Activated CD4-positive, alpha-beta T cell treated with anti-CD3 and anti-CD28 coated beads, Interleukin-2, amount 10 ng/mL, durations not matched to agents 7 days and 5 days (primary cell): ENCODE data around the gene KRTAP1-3. TPM values are rescaled to one million over a fixed set of nuclear protein-coding genes. Genes with fewer than 3 reads are reported as not detected.
"Not testable (repeated sequence)": the region's sequence is repeated elsewhere in the genome, so short reads cannot be mapped to it uniquely, and the experiment has no call there.

ENCODE experiments used
- CTCF ChIA-PET: fragments of 350-600 bp; sonication (Branson Sonifier 250); formaldehyde crosslinking; loops from one replicate; lab custom pipeline; 2021; ENCODE audit warnings: antibody characterized with exemption; lab: Charles Lee
- POLR2A ChIA-PET: fragments of 350-600 bp; sonication (Branson Sonifier 250); formaldehyde crosslinking; loops from one replicate; lab custom pipeline; 2021; ENCODE audit warnings: antibody characterized with exemption; lab: Charles Lee
- DNase-seq: peaks from one replicate; pipeline ENCODE4 v3.0.0-alpha.2; 2020
- H3K27ac Mint-ChIP-seq: one replicate; pipeline ENCODE4 v1.8.0; 2021; ENCODE audit warnings: mild to moderate bottlenecking, moderate library complexity, mixed read lengths
- H3K27me3 Mint-ChIP-seq: one replicate; pipeline ENCODE4 v1.8.0; 2021; ENCODE audit warnings: mixed read lengths
- H3K36me3 Mint-ChIP-seq: one replicate; pipeline ENCODE4 v1.8.0; 2021; ENCODE audit warnings: low read depth, mixed read lengths
- H3K4me1 Mint-ChIP-seq: one replicate; pipeline ENCODE4 v1.8.0; 2021; ENCODE audit warnings: mixed read lengths
- H3K4me3 Mint-ChIP-seq: one replicate; pipeline ENCODE4 v1.8.0; 2021; ENCODE audit warnings: mild to moderate bottlenecking, moderate library complexity, mixed read lengths
- H3K9me3 Mint-ChIP-seq: one replicate; pipeline ENCODE4 v1.8.0; 2021; ENCODE audit warnings: mixed read lengths
- total RNA-seq, 2 experiments: library from RNA; stranded (reverse); gene quantifications; one replicate each; pipeline ENCODE4 v1.2.3, GENCODE V29; 2021

Gene KRTAP1-3, protein sequence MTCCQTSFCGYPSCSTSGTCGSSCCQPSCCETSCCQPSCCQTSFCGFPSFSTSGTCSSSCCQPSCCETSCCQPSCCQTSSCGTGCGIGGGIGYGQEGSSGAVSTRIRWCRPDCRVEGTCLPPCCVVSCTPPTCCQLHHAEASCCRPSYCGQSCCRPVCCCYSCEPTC
- not detected for total RNA-seq

GRCh38 chr17:41034346-41034935 is at the start of gene KRTAP1-3:
TSS of gene KRTAP1-3 (minus strand) at chr17:41034874. CDS start at chr17:41034821, 53 bp downstream.
- H3K36me3 Mint-ChIP-seq, H3K4me1 Mint-ChIP-seq, POLR2A ChIA-PET, H3K9me3 Mint-ChIP-seq, CTCF ChIA-PET, H3K27ac Mint-ChIP-seq, DNase-seq, H3K4me3 Mint-ChIP-seq: not testable (repeated sequence)
- peaks cover 14% of the 10 kb centered on the region for H3K27me3 Mint-ChIP-seq

DNA sequence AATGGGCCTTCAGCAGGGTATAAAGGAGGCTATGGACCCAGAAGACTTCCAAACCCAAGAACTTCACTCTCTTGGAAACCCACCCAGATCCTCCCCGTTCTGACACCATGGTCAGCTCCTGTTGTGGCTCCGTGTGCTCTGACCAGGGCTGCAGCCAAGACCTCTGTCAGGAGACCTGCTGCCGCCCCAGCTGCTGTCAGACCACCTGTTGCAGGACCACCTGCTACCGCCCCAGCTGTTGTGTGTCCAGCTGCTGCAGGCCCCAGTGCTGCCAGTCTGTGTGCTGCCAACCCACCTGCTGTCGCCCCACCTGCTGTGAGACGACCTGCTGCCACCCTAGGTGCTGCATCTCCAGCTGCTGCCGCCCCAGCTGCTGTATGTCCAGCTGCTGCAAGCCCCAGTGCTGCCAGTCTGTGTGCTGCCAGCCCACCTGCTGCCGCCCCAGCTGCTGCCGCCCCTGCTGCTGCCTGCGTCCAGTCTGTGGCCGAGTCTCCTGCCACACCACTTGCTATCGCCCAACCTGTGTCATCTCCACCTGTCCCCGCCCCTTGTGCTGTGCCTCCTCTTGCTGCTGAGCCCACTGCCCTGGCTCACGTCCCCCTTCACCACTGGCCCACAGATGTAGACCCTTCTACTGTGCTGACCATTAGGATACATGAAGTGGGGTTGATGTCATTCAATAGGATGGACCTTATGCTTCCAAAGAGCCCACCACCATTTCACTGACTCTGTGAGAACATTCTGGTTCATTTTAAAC is 49.6 kb upstream of the KRTAP1-3 start, which contains the start of gene KRTAP4-7:
TSS of gene KRTAP4-7 (plus strand) at position 51 of the 757 bp plus-strand sequence. CDS start at position 108, 57 bp downstream.
- DNase-seq, H3K4me3 Mint-ChIP-seq, H3K27me3 Mint-ChIP-seq, H3K36me3 Mint-ChIP-seq, H3K4me1 Mint-ChIP-seq, CTCF ChIA-PET, POLR2A ChIA-PET, H3K9me3 Mint-ChIP-seq, H3K27ac Mint-ChIP-seq: not testable (repeated sequence)

DNA sequence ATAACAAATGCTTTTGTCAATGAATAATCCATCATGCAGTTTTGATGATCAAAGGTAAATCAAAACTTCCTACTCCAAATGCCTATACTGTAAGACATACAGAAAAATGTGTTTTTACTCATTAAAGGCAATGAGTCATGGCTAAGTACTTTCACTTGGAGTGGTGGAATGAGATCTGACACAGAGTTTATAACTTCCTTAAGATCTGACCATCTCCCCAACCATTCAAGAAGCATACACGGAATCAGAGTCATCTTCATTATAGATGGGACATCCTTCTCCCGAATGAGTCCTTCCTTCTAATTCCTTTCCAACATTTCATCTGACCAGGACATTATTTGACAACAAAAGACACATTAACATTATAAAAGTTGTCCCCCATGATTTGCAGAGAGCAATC is 48.8 kb upstream of the KRTAP1-3 start:
- POLR2A ChIA-PET, H3K36me3 Mint-ChIP-seq, H3K27me3 Mint-ChIP-seq, CTCF ChIA-PET, DNase-seq, H3K9me3 Mint-ChIP-seq, H3K27ac Mint-ChIP-seq, H3K4me3 Mint-ChIP-seq, H3K4me1 Mint-ChIP-seq: not testable (repeated sequence)

- ChIA-PET CTCF (no interaction called here), POLR2A (no interaction called here)
- H3K27me3 Mint-ChIP-seq, result peaks cover 10% of the 10 kb centered on the region
- H3K4me3 Mint-ChIP-seq, result no peak overlapping the region
- H3K4me1 Mint-ChIP-seq, result no peaks in the 10 kb centered on the region
- no peaks in the 10 kb centered on the region for H3K9me3 Mint-ChIP-seq
- H3K27ac Mint-ChIP-seq, result no peak overlapping the region
- no peak for DNase-seq
- no peaks in the 10 kb centered on the region for H3K36me3 Mint-ChIP-seq
Observed at GRCh38 chr17:41082626-41083025, 48.0 kb upstream of the KRTAP1-3 start.

DNA sequence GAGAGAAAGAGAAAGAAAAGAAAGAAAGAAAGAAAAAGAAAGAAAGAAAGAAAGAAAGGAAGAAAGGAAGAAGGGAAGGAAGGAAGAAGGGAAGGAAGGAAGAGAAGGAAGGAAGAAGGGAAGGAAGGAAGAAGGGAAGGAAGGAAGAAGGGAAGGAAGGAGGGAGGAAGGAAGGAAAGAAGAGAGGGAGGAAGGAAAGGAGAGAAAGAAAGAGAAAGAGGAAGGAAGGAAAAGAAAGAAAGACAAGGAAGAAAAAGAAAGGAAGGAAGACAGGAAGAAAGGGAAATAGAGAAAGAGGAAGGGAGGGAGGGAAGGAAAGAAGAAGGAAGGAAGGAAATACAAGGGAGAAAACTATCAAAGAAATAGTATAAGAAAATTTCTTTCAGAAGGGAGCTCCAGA is 42.1 kb upstream of the KRTAP1-3 start:
- Mint-ChIP-seq H3K9me3 (no peaks in the 10 kb centered on the region), H3K27me3 (peaks cover 20% of the 10 kb centered on the region), H3K4me3 (no peak overlapping the region), H3K36me3 (no peaks in the 10 kb centered on the region), H3K27ac (no peak overlapping the region), H3K4me1 (no peaks in the 10 kb centered on the region)
- POLR2A ChIA-PET, result no interaction called here
- no peak for DNase-seq
- CTCF ChIA-PET, result no interaction called here

DNA sequence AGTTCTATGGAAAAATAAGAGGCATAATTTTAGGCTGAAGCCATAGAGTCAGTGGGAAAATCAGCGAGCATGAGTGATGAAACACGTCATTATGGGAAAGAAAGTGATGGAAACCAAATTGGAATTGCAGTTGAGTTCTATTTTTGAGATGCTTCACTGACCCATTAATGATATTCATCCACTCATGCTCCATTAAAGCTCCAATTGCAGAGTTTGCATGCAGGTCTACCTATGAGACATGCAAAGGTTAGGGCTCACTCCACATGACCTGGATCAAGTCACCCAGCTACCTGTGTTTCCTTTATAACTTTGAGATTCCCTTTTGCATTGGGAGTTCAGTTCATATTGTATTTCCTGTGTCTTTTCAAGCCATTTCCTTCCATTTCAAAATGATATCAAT is 39.0 kb upstream of the KRTAP1-3 start:
- no peaks in the 10 kb centered on the region for H3K36me3 Mint-ChIP-seq
- H3K4me3 Mint-ChIP-seq, result no peak overlapping the region
- H3K9me3 Mint-ChIP-seq, result no peaks in the 10 kb centered on the region
- H3K27me3 Mint-ChIP-seq, result peaks cover 19% of the 10 kb centered on the region
- DNase-seq, result no peak
- ChIA-PET POLR2A (no interaction called here), CTCF (no interaction called here)
- H3K4me1 Mint-ChIP-seq, result no peaks in the 10 kb centered on the region
- H3K27ac Mint-ChIP-seq, result no peak overlapping the region

DNA sequence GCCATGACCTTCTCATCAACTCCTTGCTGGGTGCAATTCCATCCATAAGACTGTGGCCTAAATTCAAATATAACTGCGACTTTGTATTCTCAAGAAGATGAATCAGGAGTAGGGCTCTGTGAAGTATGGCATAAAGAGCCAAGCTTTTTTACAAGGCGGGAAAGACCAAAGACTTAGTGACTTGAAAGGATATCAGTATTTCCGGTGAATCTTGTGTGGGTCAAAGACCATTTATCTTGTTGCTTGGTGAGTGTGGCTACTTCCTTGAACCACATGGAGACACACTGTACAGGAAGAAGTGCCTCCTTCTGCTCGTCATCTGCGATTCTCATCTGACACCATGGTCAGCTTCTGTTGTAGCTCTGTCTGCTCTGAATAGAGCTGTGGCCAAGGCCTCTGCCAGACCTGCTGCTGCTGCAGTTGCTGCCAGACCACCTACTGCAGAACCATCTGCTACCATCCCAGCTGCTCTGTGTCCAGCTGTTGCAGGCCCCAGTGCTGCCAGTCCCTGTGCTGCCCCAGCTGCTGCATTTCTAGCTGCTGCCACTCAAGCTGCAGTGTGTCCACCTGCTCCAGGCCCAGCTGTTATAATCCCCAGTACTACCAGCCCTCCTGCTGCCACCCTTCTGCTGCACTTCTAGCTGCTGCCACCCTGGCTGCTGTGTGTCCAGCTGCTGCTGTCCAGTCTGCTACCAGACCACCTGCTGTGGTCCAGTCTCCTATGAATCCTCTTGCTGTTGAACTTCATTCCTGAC is 37.1 kb upstream of the KRTAP1-3 start:
- H3K27ac Mint-ChIP-seq, result no peak overlapping the region
- H3K4me1 Mint-ChIP-seq, result no peaks in the 10 kb centered on the region
- peaks cover 15% of the 10 kb centered on the region for H3K27me3 Mint-ChIP-seq
- CTCF ChIA-PET, result no interaction called here
- H3K4me3 Mint-ChIP-seq, result no peak overlapping the region
- H3K9me3 Mint-ChIP-seq, result no peaks in the 10 kb centered on the region
- DNase-seq, result no peak
- POLR2A ChIA-PET, result no interaction called here
- no peaks in the 10 kb centered on the region for H3K36me3 Mint-ChIP-seq

DNA sequence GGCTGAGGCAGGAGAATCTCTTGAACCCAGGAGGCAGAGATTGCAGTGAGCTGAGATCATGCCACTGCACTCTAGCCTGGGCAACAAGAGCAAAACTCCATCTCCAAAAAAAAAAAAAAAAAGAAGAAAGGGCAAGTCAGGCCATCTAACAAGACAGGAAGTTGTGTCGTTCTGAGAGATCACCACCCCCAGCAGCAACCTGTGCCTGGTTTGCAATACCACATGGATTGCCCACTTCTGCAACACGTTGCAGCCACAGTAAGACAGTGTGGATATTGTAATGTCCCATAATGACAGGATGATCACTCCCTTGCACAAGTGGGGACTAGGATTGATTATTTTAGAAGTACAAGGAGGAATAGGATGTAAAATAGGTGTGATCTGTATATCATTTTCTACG is 34.4 kb upstream of the KRTAP1-3 start:
- no peak for DNase-seq
- ChIA-PET POLR2A (no interaction called here), CTCF (no interaction called here)
- no peaks in the 10 kb centered on the region for H3K27me3 Mint-ChIP-seq
- H3K9me3 Mint-ChIP-seq, result no peaks in the 10 kb centered on the region
- H3K4me1 Mint-ChIP-seq, result no peaks in the 10 kb centered on the region
- H3K4me3 Mint-ChIP-seq, result no peak overlapping the region
- no peaks in the 10 kb centered on the region for H3K36me3 Mint-ChIP-seq
- no peak overlapping the region for H3K27ac Mint-ChIP-seq

GRCh38 chr17:41067281-41067680 is 32.6 kb upstream of the KRTAP1-3 start:
- CTCF ChIA-PET, result no interaction called here

DNA sequence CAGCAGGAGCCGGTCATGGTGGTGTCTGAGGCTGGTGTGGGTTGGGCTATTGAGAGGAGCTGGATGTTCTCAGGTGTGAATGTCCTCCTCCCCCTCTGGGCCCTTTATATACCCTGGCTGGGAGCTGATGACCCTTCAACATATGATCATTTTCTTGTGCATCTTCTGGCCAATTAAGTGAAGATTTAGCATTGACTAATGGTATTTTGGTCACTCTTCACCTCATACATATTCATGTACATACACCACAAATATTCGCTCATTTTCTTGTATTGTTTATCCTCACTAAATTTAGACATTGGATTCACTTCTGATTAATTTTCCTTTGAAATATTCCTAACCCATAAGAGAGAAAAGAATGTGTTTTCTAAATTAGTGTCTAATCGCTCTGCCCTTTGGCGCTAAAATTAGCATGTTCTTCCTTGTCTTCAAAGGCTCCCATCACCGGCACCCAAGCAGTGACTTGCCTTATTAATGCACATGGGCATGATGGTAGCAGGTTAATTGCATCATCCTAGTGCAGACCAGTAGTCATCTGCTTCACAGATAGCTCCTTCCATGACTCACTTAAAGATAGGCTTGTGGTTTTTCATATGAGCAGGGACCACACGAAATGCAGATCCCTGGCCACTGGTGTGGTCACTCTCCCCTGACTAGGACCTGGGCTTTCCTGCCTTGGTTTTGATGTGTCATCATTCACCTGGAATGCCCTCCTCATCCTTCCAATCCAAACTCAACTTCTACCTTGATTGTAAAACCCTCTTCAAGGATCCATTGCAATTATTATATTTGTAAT is 31.4 kb upstream of the KRTAP1-3 start, which contains the start of gene KRTAP2-4:
TSS of gene KRTAP2-4 (minus strand) at position 51 of the 796 bp plus-strand sequence. CDS start at position 17, 34 bp downstream.
- Mint-ChIP-seq H3K27me3 (peaks cover 11% of the 10 kb centered on the region), H3K36me3 (no peaks in the 10 kb centered on the region), H3K4me3 (no peak within 1 kb of the TSS), H3K9me3 (no peaks in the 10 kb centered on the region), H3K27ac (no peak within 1 kb of the TSS), H3K4me1 (no peaks in the 10 kb centered on the region)
- ChIA-PET CTCF (no interaction called here), POLR2A (no interaction called here)
- DNase-seq, result no peak

More at GRCh38 chr17:41067281-41067680, 32.6 kb upstream of the KRTAP1-3 start:
- Mint-ChIP-seq H3K4me3 (no peak overlapping the region), H3K36me3 (no peaks in the 10 kb centered on the region), H3K9me3 (no peaks in the 10 kb centered on the region), H3K27me3 (peaks cover 2% of the 10 kb centered on the region), H3K4me1 (no peaks in the 10 kb centered on the region), H3K27ac (no peak overlapping the region)
- POLR2A ChIA-PET, result no interaction called here
- no peak for DNase-seq

DNA sequence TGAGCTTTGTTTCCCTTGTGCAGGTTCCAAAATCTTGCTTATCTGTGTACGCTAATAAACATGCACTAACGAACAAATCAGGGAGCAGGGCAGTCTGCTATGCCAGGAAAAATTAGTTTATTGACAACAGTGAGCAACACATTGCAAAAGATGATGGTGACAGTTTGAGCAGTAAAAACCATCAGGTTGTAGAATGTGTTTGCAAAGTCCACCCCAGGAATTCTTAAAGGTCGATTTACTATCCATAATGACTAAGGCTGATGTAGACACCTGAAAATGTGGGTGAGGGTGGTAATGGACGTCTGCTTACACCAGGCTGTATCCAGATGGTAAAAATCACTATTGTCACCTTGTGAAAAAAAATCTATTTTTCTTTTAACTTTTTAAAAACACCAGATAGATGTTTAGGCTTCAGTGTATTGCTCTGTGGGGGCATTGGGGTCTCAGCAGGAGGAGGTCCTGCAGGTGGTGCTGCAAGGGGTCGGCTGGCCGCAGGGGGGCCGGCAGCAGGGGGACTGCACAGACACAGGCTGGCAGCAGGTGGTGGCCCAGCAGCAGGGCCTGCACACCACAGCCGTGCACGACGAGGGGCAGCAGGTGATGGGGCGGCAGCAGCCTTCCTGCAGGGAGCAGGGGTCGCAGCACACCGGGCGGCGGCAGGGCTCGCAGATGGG is 30.5 kb upstream of the KRTAP1-3 start:
- CTCF ChIA-PET, result not testable (repeated sequence)

GRCh38 chr17:41064301-41064700 is 29.6 kb upstream of the KRTAP1-3 start:
- peaks cover 24% of the 10 kb centered on the region for H3K27me3 Mint-ChIP-seq
- H3K27ac Mint-ChIP-seq, result no peak overlapping the region
- H3K4me1 Mint-ChIP-seq, result no peaks in the 10 kb centered on the region
- no peak overlapping the region for H3K4me3 Mint-ChIP-seq
- POLR2A ChIA-PET, result no interaction called here
- H3K9me3 Mint-ChIP-seq, result no peaks in the 10 kb centered on the region
- CTCF ChIA-PET, result no interaction called here
- no peak for DNase-seq
- H3K36me3 Mint-ChIP-seq, result no peaks in the 10 kb centered on the region

More for the DNA sequence above, 30.5 kb upstream of the KRTAP1-3 start:
- H3K36me3 Mint-ChIP-seq, POLR2A ChIA-PET, H3K9me3 Mint-ChIP-seq, DNase-seq, H3K4me1 Mint-ChIP-seq, H3K27ac Mint-ChIP-seq, H3K4me3 Mint-ChIP-seq: not testable (repeated sequence)
- H3K27me3 Mint-ChIP-seq, result peaks cover 20% of the 10 kb centered on the region
